ENCODE data around the gene LPAR1.
A peak's percentile ranks its signal among the peaks of the same experiment; 100 is the strongest.

Gene LPAR1

DNA sequence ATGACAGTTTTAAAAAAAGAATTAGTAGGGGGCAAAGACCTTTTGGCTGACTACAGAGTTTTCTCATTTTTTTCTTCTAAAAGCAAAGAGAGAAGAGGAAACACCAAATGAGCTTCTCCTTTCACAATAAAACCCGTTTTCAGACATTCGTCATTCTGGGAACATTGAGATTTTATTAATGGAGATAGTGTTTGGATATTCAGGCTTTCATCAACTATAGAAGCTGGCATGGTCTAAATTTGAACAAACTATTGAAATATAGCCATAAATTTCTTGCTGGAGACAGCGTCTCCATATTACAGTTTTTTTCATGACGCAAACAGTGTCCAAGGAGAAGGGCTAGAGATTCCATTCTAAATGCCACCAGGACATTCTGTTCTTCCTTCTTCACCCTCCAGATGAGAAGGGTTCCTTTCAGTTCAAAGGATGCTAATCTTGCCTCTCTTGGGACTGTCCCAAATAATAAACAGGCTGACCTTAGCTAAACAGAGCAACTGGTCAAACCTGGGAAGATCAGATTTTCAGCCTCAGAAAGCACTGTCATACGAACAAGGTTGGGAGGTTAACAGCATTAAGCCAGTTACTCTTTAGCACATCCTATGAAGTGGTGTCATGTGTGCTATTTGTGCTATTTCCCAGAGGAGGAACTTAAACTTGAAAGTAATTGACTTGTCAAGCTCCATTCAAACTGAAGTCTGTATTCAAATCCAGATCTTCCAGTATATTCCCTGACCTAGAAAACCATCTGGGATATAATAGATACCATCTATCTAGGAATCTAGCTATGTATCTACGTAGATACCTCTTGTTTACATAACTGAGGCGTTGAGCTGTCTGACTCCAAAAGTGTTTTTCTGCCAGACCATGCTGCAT, 125.6 kb downstream of the LPAR1 start:
- Histone ChIP-seq H3K4me3 (no peak overlapping the region), H3K27ac (peak overlapping the region; percentile 51 to 62), H3K27me3 (no peaks in the 10 kb centered on the region), H3K36me3 (no peaks in the 10 kb centered on the region), H3K9me3 (peaks cover 0 to 12% (median 5%) of the 10 kb centered on the region in 3 donors), H3K4me1 (peaks cover 0 to 44% (median 11%) of the 10 kb centered on the region in 4 donors)
- intact Hi-C loops (cut with DNase I; ENCODE audit: low total_unique reads): no loop called here
- TF ChIP-seq, protein P1, sequence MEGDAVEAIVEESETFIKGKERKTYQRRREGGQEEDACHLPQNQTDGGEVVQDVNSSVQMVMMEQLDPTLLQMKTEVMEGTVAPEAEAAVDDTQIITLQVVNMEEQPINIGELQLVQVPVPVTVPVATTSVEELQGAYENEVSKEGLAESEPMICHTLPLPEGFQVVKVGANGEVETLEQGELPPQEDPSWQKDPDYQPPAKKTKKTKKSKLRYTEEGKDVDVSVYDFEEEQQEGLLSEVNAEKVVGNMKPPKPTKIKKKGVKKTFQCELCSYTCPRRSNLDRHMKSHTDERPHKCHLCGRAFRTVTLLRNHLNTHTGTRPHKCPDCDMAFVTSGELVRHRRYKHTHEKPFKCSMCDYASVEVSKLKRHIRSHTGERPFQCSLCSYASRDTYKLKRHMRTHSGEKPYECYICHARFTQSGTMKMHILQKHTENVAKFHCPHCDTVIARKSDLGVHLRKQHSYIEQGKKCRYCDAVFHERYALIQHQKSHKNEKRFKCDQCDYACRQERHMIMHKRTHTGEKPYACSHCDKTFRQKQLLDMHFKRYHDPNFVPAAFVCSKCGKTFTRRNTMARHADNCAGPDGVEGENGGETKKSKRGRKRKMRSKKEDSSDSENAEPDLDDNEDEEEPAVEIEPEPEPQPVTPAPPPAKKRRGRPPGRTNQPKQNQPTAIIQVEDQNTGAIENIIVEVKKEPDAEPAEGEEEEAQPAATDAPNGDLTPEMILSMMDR (IDR thresholded peaks at IDR 0.05): no peak
- DNase-seq: no peak

DNA sequence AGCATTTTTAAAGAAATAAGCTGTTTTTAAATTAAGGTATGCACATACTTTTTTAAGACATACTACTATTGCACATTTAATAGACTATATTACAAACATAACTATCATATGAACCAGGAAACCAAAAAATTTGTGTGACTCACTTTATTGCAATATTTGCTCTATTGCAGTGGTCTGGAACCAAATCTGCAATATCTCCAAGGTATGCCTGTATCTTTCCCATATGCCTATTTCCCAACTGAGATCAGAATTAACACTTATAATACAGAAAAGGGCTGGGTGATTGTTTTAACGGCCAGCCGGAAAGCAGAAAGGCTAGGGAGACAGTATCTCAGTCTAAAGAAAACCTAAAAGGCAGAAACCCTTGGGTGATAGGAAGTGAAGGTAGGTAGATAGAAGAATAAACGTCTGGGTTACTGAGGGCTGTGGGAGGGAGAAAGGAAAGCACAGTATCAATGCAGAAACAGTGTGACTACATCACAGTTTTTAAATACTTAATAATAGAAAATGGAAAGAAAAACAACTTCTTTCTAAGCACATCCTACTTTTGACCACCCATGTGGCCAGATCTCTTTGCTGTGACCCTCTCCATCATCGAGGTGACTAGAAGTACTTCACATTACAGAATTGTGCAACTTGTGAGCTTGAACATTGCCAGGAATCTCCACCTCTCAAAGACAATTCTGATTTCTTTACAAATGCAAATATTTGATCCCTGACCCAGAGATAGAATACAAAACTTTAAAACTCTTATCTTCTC, 126.4 kb downstream of the LPAR1 start:
- Histone ChIP-seq H3K36me3 (no peaks in the 10 kb centered on the region), H3K9me3 (peaks cover 0 to 12% (median 5%) of the 10 kb centered on the region in 3 donors), H3K4me3 (no peak overlapping the region), H3K27me3 (no peaks in the 10 kb centered on the region), H3K4me1 (peaks cover 0 to 51% (median 11%) of the 10 kb centered on the region in 4 donors), H3K27ac (peak overlapping the region; percentile 51 to 62)
- TF ChIP-seq, protein P1 (IDR thresholded peaks at IDR 0.05): no peak
- no peak for DNase-seq
- intact Hi-C loops (cut with DNase I; ENCODE audit: low total_unique reads): no loop called here

DNA sequence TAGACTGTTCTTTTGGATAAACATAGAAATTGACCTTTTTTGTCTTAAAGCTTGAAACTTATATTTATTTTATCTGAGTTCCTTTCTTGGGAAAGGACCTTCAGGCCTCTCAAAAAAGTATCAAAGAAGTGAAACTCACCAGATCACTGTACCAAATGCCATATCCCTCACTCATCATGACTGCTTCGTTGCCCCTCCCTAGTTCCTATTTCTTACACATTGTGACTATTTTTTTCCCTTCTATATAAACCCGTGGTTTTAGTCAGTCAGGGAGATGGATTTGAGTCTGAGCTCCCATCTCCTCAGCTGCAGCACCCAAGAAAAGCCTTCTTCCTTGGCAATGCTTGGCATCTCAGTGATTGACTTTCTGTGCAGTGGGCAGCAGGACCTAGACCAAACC, 129.4 kb downstream of the LPAR1 start:
- peaks cover 0 to 12% (median 5%) of the 10 kb centered on the region in 3 donors for H3K9me3 ChIP-seq
- DNase-seq: no peak
- H3K27ac ChIP-seq: no peak overlapping the region
- H3K27me3 ChIP-seq: no peaks in the 10 kb centered on the region
- intact Hi-C loops (cut with DNase I; ENCODE audit: low total_unique reads): no loop called here
- no peak overlapping the region for H3K4me3 ChIP-seq
- H3K4me1 ChIP-seq: peaks cover 0 to 58% (median 10%) of the 10 kb centered on the region in 4 donors
- TF ChIP-seq, protein P1 (IDR thresholded peaks at IDR 0.05): no peak
- no peaks in the 10 kb centered on the region for H3K36me3 ChIP-seq

DNA sequence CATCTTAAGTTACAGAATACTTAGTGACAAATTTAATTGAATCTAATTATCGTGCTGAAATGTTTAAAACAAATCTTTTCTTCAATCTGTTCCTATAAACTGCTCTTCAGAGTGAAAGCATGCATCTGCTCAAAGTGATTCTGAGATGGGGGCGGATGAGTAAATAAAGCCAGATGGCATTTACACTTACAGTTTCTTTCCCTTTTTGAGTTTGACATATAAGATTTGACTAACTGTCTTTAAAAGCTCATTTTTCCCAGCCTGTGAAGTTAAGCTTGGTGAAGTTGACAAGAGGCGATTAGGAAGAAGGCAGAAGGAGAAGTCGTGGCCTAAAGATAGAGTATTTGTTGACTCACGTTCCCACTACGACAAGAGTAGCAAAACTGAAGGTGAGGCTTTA, 137.4 kb downstream of the LPAR1 start:
- Histone ChIP-seq H3K27ac (peak overlapping the region; percentile 68 to 79), H3K36me3 (no peaks in the 10 kb centered on the region), H3K4me3 (no peak overlapping the region), H3K9me3 (no peaks in the 10 kb centered on the region), H3K4me1 (peaks cover 0 to 82% (median 22%) of the 10 kb centered on the region in 4 donors), H3K27me3 (no peaks in the 10 kb centered on the region)
- TF ChIP-seq, protein P1 (IDR thresholded peaks at IDR 0.05): no peak
- DNase-seq: no peak
- intact Hi-C loops (cut with DNase I; ENCODE audit: low total_unique reads): no loop called here

DNA sequence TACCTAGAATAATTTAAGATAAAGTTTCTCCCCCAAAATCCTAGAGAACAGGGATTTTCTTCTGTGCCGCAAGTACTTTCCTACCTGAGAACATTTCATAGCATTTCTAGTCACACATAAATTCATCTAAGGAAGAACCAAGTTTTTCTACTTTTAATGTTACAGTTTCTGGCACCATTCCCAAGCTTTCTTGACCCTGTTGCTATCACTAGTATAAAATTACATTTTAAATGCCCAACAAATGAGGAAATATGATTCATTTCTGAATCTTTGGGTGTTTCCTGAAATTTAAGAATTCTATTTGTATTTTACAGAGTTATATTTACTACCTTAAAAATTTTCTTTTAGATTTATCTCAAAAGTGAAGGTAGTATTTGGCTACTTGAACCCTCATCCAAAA, 137.8 kb downstream of the LPAR1 start:
- H3K9me3 ChIP-seq: no peaks in the 10 kb centered on the region
- no peak overlapping the region for H3K4me3 ChIP-seq
- peak overlapping the region; percentile 68 to 79 for H3K27ac ChIP-seq
- DNase-seq: no peak
- intact Hi-C loops (cut with DNase I; ENCODE audit: low total_unique reads): no loop called here
- TF ChIP-seq, protein P1 (IDR thresholded peaks at IDR 0.05): no peak
- no peaks in the 10 kb centered on the region for H3K36me3 ChIP-seq
- no peaks in the 10 kb centered on the region for H3K27me3 ChIP-seq
- peaks cover 0 to 86% (median 26%) of the 10 kb centered on the region in 4 donors for H3K4me1 ChIP-seq

All from tibial artery (tissue), 4 donors.